HG03103 (cell line): ENCODE results near the gene TXNDC17.
"Not testable (repeated sequence)": the region's sequence is repeated elsewhere in the genome, so short reads cannot be mapped to it uniquely, and the experiment has no call there.

ENCODE experiments used
- ATAC-seq: cut with Tn5 transposase; IDR thresholded peaks from one replicate; pipeline ENCODE4 v1.9.1; 2021; ENCODE audit warnings: low read depth; ENCODE audit not compliant: unreplicated experiment

TXNDC17 gene

DNA sequence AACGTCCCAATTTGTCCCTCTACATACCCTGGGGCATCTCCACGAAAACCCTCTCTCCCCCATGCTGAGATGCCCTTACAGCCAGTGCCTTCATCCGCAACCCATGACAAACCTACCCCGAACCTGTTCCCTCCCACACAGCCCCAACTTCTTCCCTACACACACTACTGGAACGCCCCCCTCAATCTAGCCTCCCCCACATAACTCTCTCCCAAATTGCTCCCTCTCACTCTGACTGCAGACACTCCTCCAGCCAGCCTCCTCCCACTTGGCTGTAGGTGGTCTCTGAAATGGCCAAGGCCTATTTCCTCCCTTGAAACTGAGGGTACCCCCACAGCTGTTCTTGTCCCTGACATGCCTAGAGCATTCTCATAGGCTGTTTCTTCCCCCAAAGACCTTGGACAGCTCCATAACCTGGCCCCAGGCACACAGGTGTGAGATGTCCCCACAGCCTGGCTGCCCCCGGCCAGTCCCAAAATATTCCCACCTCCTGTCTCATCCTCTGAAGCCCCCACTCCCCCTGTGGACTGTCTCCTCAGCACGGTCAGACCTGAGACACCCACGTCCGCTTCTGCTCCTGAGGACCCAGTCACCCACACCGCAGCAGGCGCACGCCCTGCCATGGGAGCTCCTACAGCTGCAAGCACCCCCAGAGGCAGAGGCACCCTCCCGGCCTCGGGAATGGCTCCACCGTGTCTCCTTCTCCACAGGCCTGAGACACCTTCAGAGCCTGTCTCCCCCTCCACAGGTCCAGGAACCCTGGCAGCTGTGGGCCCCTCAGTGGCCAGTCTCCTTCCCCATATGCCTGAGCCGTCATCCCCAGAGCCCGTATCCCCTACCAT lies 4.0 kb upstream of the TXNDC17 start:
- no peak for ATAC-seq

DNA sequence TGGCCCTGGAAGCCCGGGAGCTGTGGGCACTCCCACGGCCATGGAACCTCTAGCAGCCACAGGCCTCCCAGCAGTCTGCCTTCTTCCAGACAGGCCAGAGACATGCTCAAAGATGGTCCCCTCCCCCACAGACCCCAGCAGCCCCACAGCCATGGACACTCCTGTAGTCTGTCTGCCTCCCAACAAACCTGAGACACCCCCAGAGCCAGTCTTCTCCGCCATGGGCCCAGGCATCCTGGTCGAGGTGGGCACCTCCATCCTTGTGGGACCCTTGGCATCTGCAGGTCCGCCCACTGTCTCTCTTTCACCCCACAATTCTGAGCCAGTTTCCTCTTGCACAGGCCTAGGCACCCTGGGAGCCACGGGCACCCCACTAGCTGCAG lies 3.4 kb upstream of the TXNDC17 start:
- no peak for ATAC-seq

DNA sequence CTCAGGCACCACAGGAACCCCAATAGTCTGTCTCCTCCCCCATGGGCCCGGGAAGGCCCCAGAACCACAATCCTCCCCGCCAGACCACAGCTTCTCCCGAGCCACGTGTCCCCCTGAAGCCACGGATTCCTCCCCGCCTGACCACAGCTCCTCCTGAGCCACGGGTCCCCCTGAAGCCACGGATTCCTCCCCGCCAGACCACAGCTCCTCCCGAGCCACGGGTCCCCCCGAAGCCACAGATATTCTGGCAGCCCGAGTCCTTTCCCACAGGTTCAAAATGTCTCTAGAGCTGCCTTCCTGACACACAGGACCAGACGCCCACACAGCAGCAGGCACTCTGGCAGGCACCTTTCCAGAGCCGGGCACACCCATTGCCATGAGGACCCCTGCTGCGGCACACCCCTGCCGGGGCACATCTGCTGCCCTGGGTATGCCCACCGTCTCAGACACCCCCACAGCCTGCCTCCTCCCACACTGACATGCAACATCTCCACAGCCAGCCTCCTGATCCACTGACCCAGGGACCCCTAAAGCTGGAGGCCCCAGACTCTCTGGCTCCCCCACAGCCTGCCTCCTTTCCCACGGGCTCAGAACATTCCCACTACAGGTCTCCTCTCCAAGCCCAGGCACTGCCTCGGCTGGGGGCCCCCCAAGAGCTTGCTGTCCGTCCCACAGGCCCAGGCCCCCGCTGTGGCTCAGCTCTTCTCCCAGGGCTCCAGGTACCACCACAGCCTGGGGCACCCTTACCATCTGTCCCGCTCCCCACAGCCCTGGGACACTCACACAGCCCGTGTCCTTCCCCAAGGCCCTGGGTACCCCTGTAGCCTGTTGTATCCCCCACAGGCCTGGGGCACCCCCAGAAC lies 2.6 kb upstream of the TXNDC17 start:
- no peak for ATAC-seq

DNA sequence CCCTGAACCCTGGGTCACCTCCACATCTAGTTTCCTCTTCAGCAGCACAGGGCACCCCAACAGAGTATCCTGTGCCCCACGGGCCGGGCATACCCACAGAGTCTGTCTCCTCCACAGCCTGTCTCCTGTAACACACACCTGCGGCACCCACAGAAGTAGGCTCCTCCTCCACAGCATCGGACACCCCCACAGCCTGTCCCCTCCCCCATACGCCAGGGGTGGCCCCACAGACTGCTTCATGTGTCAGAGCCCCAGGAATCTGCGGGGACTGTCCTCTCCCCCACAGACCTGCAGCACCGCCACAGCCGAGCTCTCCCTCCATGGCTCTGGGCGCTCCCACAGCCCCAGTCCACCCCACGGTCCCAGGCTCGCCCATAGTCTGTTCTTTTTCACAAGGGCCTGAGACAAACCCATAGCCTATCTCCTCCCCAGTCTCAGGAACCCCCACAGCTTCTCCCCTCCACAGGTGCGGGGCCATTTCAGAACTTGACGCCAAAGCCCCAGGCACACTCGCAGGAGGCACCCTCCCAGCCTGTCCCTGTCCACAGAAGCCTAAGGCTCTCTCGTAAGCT lies 1.8 kb upstream of the TXNDC17 start:
- no peak for ATAC-seq

DNA sequence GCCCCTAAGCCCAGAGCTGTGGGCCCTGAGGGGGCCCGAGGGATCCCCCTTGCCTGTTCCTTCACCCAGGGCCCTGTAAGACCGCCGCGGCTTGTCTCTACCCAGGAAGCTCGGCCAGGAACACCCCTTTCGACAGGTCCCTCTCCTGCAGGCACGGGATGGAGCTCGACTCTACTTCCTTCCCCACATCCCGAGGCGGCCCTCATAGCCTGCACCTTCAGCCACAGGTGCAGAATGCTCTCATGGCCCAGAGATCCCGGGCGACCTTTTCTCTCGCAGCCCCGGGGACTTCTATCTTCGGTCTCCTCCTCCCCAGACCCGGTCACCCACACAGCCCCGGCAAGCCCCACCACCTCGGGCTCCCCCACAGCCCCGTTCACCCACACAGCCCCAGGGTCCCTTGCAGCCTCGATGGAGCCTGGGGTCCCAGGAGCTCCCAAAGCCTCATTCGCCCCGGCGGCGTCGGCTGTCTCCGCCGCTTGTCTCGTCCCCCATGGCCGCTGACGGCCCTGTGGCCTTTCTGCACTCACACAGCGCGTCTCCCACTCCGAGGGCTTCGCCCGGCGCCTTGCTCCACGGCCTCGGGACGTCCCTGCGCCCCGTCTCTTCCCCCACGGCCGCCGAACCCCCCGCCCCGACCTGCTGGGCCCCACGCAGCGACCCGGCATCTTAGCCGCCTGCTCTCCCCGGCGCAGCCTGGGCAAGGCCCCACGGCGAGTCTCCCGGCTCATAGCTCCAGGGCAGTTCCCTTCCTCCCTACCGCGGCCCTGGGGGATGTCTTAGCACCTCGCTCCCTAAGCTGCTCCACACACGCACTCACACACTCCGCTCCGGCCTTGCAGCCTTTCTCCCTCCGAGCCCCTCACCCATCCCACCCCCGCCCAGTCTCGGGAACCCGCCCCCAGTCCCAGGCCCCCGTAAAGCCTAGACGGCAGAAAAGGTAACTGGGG lies 999 bp upstream of the TXNDC17 start:
- no peak for ATAC-seq

DNA sequence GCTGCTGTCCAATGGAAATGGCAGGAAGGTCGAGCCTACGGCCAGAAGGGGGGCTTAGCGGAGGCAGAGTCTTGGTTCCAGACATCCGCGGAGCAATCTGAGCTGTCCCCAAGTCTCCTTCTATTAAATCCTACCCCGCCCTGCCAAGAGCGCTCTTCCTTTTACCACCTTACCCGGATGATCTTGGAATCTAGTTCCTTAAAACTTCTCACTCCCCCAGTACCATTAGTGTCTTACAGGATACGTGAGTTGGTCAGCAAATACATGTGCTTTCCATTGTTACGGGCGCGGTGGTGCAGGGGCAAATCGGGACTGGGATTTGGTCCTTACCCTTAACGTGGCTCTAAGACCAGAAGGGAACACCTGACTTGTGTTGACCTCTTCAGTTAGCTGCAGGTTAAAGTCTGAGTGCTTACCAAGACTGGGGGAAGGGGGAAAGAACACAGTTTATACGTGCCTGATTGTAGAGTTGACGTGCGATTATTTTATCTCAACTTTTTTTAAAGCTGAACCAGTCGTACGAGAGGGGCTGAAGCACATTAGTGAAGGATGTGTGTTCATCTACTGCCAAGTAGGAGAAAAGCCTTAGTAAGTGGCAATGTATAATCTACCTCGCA lies 495 bp downstream of the TXNDC17 start:
- no peak for ATAC-seq

DNA sequence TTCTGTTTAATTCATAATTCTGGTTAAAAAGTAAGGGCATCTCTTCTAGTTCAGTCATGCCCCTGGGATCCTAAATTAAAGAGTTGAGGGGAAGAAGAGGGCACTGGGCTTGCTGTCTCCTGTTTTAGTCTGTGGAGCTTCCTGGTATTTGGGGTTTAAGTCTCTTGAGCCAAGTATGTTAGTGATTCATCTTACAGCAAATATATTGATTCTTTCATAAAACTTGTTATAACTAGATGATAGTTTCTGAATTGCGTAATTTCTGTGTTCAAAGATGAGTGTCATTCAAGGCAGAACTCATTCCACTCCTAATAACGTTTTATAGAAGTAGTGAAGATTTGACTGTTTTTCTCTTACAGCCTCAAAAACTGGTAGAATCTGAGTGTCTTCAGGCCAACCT lies 1.7 kb downstream of the TXNDC17 start:
- ATAC-seq = no peak

DNA sequence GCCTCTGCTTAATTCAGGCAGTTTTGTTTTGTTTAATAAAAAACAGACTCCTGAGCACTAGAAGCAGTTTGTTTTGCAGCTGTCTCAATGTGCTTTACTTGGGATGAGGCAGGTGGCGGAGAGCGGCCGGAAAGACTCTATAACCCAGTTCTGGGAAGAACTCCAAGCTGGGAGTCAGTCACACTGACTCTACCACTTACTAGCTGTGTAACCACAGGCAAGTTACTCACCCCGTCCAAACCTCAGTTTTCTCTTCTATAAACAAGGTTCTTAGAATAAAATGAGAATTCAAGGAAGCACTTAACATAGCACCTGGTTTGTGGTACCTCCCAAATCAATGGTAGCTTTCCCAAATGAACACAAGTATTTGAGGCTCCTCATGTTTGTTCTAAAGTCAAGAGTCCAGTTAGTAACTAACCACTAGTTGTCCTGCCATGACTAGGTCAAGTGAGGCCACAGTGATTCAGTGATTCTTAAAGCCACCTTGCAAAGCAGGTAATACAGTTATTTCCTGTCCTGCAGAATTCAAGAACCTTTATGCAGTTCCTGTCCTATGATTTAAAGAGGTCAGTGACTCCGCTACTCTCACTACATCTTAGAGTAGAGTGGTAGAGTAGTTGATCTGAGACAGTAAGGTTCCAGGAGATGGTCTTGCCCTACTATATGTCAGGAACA lies 2.7 kb downstream of the TXNDC17 start:
- no peak for ATAC-seq

DNA sequence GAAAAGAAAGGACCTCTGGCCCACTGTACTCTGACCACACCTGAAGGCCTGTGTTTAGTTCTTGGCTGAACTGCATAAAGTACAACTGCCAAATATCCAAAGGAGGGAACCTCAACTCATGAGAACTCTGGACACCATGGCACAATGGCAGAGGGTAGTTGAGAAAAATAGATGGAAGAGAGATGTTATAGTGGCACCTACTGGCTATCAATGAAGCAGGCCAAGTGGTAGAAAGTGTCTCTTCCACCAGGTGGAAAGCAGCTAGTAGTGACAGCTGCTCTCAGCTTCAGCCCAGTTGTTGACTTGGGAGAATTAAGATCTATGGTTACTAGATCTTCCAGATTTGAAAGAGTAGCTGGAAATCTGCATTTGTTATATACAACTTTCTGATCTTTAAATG lies 7.3 kb downstream of the TXNDC17 start:
- no peak for ATAC-seq

DNA sequence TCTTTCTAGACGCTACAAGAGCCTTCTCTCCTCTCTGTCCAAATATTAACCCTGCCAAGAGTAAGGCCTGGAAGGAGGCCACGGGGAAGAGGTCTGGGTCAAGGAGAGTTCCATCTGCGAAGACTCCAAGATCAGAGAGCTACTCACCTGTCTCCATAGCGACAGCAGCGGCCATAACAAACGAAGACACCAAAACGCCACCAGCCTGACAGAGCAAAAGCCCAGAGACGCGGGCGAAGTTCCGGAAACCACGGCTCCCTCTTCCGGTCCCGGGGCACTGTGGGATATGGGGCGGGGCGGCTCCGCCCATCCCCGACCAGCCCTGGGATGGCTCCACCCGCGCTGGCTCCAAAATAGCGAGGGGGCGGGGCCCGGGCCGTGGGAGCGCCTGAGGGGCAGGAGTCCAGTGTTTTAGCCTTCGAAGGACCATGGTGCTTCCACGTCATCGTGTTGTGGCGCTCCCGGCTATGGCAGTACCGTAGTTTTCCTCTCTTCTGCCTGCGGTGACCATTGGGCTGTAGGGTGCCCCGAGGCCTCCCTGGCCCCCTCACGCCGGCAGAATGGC lies 10.6 kb downstream of the TXNDC17 start, which contains the start of the genes C17orf100 and MED31:
Gene C17orf100, plus strand, starts transcription at position 409 of the 565 bp plus-strand sequence. Its CDS starts 152 bp downstream, at position 561.
Gene MED31, minus strand, starts transcription at position 252 of the 565 bp plus-strand sequence. Its CDS starts 77 bp downstream, at position 175.
- peak; percentile 83 for ATAC-seq

DNA sequence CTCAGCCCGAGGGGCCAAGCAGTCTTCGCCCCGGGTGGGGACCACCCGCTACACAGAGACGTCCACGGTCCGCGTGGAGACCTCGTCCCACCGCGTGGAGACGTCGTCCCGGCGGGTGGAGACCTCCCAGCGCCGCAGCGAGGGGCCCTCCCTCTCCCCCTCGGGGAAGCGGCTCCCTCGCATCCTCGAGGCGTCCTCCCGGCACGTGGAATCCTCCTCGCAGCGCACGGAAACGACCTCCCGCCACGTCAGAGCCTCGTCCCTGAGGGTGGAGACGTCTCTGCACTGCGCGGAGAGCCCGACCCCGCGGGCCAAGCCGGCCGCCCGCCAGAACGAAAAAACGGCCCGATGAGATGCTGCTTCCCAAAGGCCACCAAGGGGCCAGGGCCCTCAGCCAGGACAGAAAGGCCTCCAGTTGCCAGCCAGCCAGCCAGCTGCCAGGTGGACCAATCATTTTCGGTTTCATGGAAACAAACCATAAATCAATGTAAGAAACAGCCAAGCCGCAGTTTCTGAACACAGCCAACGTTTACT lies 11.1 kb downstream of the TXNDC17 start:
- no peak for ATAC-seq

DNA sequence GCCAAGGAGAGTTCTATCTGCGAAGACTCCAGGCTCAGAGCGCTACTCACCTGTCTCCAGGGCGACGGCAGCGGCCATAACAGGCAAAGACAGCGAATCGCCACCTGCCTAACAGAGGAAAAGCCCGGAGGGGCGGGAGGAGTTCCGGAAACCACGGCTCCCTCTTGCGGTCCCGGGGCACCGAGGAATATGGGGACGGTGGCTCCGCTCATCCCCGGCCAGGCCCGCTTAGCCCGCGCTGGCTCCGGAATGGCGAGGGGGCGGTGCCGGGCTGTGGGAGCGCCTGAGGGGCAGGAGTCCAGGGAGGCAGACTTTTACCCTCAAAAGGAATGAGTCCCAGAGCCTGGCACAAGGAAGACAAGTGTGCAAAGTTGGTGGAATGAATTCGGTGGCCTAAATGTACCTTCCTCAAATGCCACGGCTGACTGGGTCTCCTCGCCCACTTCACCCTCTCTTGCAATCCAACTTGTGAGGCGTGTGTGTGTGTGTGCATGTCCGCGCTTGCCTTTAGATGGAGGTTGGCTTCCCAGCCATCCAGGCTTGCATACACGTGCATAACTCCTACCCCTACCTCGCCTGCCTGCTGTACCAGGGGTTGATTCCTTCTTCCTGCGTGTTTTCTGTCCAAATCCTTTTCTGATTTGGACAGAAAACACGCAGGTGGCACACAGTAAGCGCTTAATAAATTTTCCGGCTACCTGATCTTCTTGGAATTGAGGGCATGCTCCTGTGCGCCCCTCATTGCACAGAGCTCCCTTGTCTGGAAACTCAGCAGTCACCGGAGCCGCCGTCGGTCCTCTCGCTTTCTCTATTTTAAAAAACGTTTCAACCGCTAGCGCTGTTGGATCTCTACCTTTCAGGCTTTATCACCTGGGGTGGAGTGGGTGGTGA lies 14.2 kb downstream of the TXNDC17 start:
- no peak for ATAC-seq

DNA sequence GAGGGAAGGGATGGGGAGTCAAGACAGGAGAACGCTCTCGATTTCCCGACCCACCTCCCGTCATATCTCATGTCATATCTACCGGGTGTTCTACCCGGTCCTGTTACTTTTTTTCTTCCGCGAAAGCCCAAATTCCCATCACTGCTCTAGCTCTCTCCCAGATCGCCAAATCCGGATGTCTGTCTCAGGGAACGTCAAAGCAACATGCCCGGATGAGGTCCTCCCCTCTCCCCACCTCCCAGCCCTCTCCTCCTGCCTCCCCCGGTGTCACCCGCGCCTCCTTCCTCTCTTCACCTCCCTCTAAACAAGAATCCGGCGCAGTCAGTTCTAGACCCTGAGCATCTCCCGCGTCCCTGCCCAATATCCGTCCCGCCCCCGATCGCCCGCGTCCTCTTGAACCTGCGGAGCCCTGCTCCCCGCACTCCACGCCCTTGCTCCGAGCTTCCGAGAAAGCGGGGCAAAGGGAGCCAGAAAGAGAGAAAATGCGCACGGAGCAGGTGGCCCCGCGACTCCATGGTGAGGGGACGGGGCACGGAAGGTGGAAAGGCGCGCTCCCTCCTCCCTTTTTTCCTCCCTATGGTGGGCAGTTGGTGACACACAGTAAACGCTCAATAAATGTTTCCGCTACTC lies 15.0 kb downstream of the TXNDC17 start:
- not testable (repeated sequence) for ATAC-seq

DNA sequence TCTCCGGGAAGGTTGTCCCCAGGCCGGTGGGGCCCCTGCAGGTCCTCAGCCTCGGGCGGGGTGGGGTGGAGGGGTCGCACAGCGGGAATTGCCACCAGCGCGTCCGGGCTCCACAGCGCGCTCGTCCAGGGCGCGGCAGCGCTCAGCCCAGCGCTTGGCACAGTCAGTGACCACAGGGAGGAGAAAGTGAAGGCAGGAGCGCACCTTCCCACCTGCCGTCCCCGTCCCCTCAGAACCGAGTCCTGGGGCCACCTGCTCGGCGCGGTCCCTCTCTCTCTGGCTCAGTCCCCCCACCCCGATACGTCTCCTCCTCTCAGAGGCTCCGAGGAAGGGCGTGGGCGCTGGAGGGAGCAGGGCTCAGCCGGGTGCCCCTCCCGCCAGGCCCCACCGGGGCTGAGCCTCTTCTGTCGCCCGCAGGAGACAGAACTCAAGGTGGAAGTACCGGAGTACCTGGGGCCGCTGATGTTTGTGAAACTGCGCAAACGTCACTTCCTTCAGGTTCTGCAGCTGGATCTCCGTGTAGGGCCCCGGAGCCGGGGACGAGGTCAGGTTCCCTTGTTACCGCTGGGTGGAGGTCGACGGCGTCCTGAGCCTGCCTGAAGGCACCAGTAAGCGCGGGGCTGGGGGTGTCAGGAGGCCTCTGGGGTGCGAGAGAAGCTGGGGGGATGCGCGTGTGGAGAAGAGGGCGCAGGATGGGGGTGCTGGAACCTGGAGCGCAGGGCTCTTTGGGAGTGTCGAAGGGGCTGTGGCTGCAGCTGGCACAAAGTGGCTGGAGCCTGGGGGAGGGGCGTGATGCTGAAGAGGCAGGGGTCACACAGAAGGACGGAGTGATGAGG lies 16.2 kb downstream of the TXNDC17 start:
- not testable (repeated sequence) for ATAC-seq

DNA sequence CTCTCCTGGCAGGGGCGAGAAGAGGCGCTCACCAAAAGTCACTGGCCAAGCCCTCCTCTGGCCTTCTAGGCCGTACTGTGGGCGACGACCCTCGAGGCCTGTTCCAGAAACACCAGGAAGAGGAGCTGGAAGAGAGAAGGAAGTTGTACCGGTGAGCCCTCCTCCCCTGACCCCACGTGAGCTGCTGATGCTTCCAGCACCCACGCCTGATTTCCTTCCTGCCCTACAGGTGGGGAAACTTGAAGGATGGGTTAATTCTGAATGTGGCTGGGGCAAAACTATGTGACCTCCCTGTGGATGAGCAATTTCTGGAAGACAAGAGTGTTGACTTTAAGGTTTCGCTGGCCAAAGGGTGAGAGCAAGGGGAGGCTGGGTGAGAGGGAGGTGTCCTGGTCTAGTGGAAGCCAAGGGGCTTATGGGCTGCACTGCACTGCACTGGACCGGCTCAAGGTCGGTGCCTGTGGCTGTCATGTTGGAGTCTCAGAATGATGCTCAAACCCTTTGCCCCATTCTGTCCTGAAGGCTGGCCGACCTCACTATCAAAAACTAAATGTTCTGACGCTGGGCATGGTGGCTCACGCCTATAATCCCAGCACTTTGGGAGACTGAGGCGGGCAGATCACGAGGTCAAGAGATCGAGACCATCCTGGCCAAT lies 16.9 kb downstream of the TXNDC17 start:
- no peak for ATAC-seq

DNA sequence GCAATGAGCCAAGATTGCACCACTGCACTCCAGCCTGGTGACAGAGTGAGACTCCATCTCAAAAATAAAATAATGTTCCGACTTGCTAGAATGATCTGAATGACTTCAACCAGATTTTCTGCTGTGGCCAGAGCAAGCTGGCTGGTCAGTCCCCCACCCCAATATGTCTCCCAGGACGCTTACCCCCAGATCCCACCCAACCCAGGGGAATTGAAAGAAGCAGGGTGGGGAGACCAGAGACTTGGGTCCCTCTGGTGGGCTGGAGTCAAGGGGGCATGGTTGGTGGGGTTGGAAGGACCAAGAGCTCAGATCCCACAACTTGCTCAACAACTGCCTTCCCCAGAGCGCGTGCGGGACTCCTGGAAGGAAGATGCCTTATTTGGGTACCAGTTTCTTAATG lies 17.6 kb downstream of the TXNDC17 start:
- not testable (repeated sequence) for ATAC-seq
